Keratinocyte (primary cell): ENCODE data around the gene INAFM1. TPM values are rescaled to one million over a fixed set of nuclear protein-coding genes. Genes with fewer than 3 reads are reported as not detected.

Experiments
- DNase-seq: peaks from one replicate; pipeline ENCODE4 v3.0.0-alpha.2; 2011; ENCODE audit warnings: low read depth, missing footprints, low spot score
- FAIRE-seq: peaks from 2 replicates; lab custom pipeline; 2011; peaks lifted over from hg19 to GRCh38; lab: Jason Lieb, UNC
- H2AFZ ChIP-seq: 2 replicates; pipeline ENCODE4 v1.6.0; 2012; ENCODE audit warnings: low read length, control low read depth, inconsistent platforms; ENCODE audit not compliant: control insufficient read depth
- H3K27ac ChIP-seq: 2 replicates; pipeline ENCODE4 v1.5.1; 2011; ENCODE audit warnings: low read length; ENCODE audit not compliant: control insufficient read depth, insufficient read depth
- H3K27me3 ChIP-seq: 3 replicates; pipeline ENCODE4 v1.6.0; 2011; ENCODE audit warnings: low read length; ENCODE audit not compliant: control insufficient read depth, insufficient read depth; ENCODE audit errors: extremely low read depth
- H3K36me3 ChIP-seq, 2 experiments: 2 replicates in 1 of 2; 3 replicates in 1 of 2; pipeline ENCODE4 v1.5.1; 2011; ENCODE audit warnings: low read length in 2 of 2, mild to moderate bottlenecking in 1 of 2; ENCODE audit not compliant: control insufficient read depth in 2 of 2, insufficient read depth in 2 of 2; ENCODE audit errors: extremely low read depth in 1 of 2
- H3K4me1 ChIP-seq: 3 replicates; pipeline ENCODE4 v1.5.1; 2011; ENCODE audit warnings: low read length; ENCODE audit not compliant: control insufficient read depth, insufficient read depth; ENCODE audit errors: extremely low read depth
- H3K4me2 ChIP-seq: 3 replicates; pipeline ENCODE4 v1.6.0; 2011; ENCODE audit warnings: low read depth, low read length; ENCODE audit not compliant: control insufficient read depth, insufficient read depth; ENCODE audit errors: extremely low read depth
- H3K4me3 ChIP-seq, 3 experiments: fragments of 200-600 bp in 1 of 3; sonication (generic) in 1 of 3; 2 replicates in 2 of 3; 3 replicates in 1 of 3; pipeline ENCODE4 v1.5.1; 2011 to 2016; ENCODE audit warnings: low read length in 3 of 3, mild to moderate bottlenecking in 3 of 3, control low read depth in 2 of 3, inconsistent platforms in 1 of 3, low read depth in 1 of 3, mixed read lengths in 1 of 3, mixed run types in 1 of 3, moderate library complexity in 1 of 3; ENCODE audit not compliant: control insufficient read depth in 2 of 3, insufficient read depth in 2 of 3; ENCODE audit errors: extremely low read depth in 1 of 3
- H3K79me2 ChIP-seq: 2 replicates; pipeline ENCODE4 v1.6.0; 2012; ENCODE audit warnings: low read length; ENCODE audit not compliant: control insufficient read depth, insufficient read depth
- H3K9ac ChIP-seq: 3 replicates; pipeline ENCODE4 v1.6.0; 2011; ENCODE audit warnings: low read length; ENCODE audit not compliant: control insufficient read depth, insufficient read depth; ENCODE audit errors: extremely low read depth
- H3K9me1 ChIP-seq: 3 replicates; pipeline ENCODE4 v1.6.0; 2011; ENCODE audit warnings: low read length; ENCODE audit not compliant: control insufficient read depth, insufficient read depth; ENCODE audit errors: extremely low read depth
- H3K9me3 ChIP-seq: 2 replicates; pipeline ENCODE4 v1.5.1; 2012; ENCODE audit warnings: low read depth, low read length; ENCODE audit not compliant: control insufficient read depth
- H4K20me1 ChIP-seq: 3 replicates; pipeline ENCODE4 v1.6.0; 2011; ENCODE audit warnings: low read length; ENCODE audit not compliant: control insufficient read depth, insufficient read depth; ENCODE audit errors: extremely low read depth
- EZH2 ChIP-seq: IDR thresholded peaks from one replicate; pipeline ENCODE4 v1.6.1; 2012; ENCODE audit warnings: inconsistent platforms, mild to moderate bottlenecking, low read length, moderate library complexity
- dilution Hi-C: fragments of 300-500 bp; cut with MboI; formaldehyde crosslinking; loops from one replicate; pipeline ENCODE4 v1.7.0; 2020; ENCODE audit warnings: low sequenced_read_pairs; ENCODE audit not compliant: extremely low pct_ligation_motif_present
- polyA plus RNA-seq, 5 experiments: library from polyadenylated mRNA; depleted of rRNA in 3 of 5; stranded (reverse) in 3 of 5; stranded (forward) in 1 of 5; unstranded in 1 of 5; fragments of >200 nt; gene quantifications; 1 replicate in 1 of 5; 2 replicates in 3 of 5; 3 replicates in 1 of 5; pipeline versions ENCODE4 v1.2.1 to v1.2.3, GENCODE V29; 2011 to 2012; ENCODE audit warnings: missing spikeins in 2 of 5, low read depth in 1 of 5, low replicate concordance in 1 of 5
- TF ChIP-seq, protein P1 (sequence below), 3 experiments: IDR thresholded peaks in 1 of 3; conservative IDR thresholded peaks in 1 of 3; optimal IDR thresholded peaks in 1 of 3; 2 replicates in 2 of 3; 3 replicates in 1 of 3; pipeline versions ENCODE3 to v1.5.1; 2011; ENCODE audit warnings: low read length in 3 of 3, mild to moderate bottlenecking in 3 of 3, moderate library complexity in 2 of 3, control low read depth in 1 of 3, inconsistent platforms in 1 of 3; ENCODE audit not compliant: insufficient read depth in 2 of 3; ENCODE audit errors: extremely low read depth in 1 of 3

The INAFM1 gene
- polyA plus RNA-seq, 1 donor (not counting 4 experiments of a cell fraction or from before 2014, with no cell fraction given) = 0.35 TPM

DNA sequence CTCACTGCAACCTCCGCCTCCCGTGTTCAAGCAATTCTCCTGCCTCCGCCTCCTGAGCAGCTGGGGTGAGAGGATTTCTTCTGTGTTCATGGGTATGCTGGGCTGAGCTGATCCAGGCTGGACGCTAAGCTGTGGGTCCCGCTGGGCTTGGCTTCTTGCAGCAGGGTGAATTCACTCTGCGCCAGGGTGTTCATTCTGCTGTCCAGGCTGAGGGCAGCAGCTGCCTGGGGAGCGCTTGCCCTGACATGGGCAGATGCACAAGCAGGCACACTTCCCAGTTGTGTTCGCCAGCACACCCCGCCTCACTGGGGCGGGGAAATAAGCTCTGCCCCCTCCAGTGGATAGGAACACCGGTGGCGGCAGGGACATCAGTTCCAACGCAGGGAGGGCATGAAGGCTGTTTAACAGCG lies 7.3 kb upstream of the INAFM1 start:
- Histone ChIP-seq H3K9ac (no peak overlapping the region), H3K79me2 (no peaks in the 10 kb centered on the region), H2AFZ (no peak overlapping the region), H3K4me2 (no peak overlapping the region), H3K27me3 (no peaks in the 10 kb centered on the region), H4K20me1 (peaks cover 3% of the 10 kb centered on the region), H3K9me3 (no peaks in the 10 kb centered on the region), H3K4me1 (peaks cover 2% of the 10 kb centered on the region), H3K36me3 (peaks cover 14 to 21% of the 10 kb centered on the region in 2 experiments), H3K27ac (no peak overlapping the region), H3K9me1 (no peaks in the 10 kb centered on the region), H3K4me3 (no peak overlapping the region)
- TF ChIP-seq, protein P1, sequence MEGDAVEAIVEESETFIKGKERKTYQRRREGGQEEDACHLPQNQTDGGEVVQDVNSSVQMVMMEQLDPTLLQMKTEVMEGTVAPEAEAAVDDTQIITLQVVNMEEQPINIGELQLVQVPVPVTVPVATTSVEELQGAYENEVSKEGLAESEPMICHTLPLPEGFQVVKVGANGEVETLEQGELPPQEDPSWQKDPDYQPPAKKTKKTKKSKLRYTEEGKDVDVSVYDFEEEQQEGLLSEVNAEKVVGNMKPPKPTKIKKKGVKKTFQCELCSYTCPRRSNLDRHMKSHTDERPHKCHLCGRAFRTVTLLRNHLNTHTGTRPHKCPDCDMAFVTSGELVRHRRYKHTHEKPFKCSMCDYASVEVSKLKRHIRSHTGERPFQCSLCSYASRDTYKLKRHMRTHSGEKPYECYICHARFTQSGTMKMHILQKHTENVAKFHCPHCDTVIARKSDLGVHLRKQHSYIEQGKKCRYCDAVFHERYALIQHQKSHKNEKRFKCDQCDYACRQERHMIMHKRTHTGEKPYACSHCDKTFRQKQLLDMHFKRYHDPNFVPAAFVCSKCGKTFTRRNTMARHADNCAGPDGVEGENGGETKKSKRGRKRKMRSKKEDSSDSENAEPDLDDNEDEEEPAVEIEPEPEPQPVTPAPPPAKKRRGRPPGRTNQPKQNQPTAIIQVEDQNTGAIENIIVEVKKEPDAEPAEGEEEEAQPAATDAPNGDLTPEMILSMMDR (optimal IDR thresholded peaks at IDR 0.05 in 1 of 3, IDR thresholded peaks at IDR 0.05 in 1 of 3, conservative IDR thresholded peaks at IDR 0.05 in 1 of 3; ENCODE audit: extremely low read depth in 1 of 3, insufficient read depth in 2 of 3, low read length in 3 of 3) = no peak
- TF ChIP-seq EZH2 = no peak
- FAIRE-seq (no peak), DNase-seq (no peak)
- dilution Hi-C loops = no loop called here

DNA sequence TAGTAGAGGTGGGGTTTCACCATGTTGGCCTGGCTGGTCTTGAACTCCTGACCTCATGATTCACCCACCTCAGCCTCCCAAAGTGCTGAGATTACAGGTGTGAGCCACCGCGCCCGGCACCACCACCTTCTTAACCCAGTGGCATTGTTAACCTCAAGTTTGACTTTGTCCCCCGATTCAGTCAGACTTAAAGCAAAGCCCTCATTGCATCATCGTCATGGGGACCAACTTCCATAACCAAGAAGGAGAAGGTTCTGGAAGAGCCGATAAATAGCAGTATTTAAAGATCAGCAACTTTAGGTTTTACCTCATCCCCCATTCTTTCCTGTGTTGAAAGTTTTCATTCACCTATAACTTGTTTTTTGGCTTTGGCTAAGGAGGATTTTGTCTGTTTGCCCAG lies 6.7 kb upstream of the INAFM1 start:
- no peaks in the 10 kb centered on the region for H3K79me2 ChIP-seq
- H3K27me3 ChIP-seq = no peaks in the 10 kb centered on the region
- no peak for DNase-seq
- H3K9me1 ChIP-seq = no peaks in the 10 kb centered on the region
- no peak overlapping the region for H2AFZ ChIP-seq
- H3K4me3 ChIP-seq = no peak overlapping the region
- no peak overlapping the region for H3K4me2 ChIP-seq
- peaks cover 3% of the 10 kb centered on the region for H4K20me1 ChIP-seq
- H3K27ac ChIP-seq = no peak overlapping the region
- no peaks in the 10 kb centered on the region for H3K9me3 ChIP-seq
- FAIRE-seq = no peak
- no peak for TF ChIP-seq EZH2
- TF ChIP-seq, protein P1 (optimal IDR thresholded peaks at IDR 0.05 in 1 of 3, IDR thresholded peaks at IDR 0.05 in 1 of 3, conservative IDR thresholded peaks at IDR 0.05 in 1 of 3; ENCODE audit: extremely low read depth in 1 of 3, insufficient read depth in 2 of 3, low read length in 3 of 3) = no peak
- dilution Hi-C loops = no loop called here
- H3K4me1 ChIP-seq = peaks cover 8% of the 10 kb centered on the region
- peaks cover 12 to 15% of the 10 kb centered on the region in 2 experiments for H3K36me3 ChIP-seq
- H3K9ac ChIP-seq = no peak overlapping the region
